Stimulated activated CD4-positive, alpha-beta T cell treated with anti-CD3 and anti-CD28 coated beads, TNF-alpha, amount 100 ng/mL, for 1 hour (primary cell): ENCODE measurements around the gene KAT2B.
A peak's percentile ranks its signal among the peaks of the same experiment; 100 is the strongest.
"Not testable (repeated sequence)": the region's sequence is repeated elsewhere in the genome, so short reads cannot be mapped to it uniquely, and the experiment has no call there.

Experiments
- DNase-seq, 3 donors: peaks; one replicate each; pipeline ENCODE4 v3.0.0-alpha.2; 2020; ENCODE audit warnings: low read depth in 3 of 3, low spot score in 1 of 3

KAT2B gene

DNA sequence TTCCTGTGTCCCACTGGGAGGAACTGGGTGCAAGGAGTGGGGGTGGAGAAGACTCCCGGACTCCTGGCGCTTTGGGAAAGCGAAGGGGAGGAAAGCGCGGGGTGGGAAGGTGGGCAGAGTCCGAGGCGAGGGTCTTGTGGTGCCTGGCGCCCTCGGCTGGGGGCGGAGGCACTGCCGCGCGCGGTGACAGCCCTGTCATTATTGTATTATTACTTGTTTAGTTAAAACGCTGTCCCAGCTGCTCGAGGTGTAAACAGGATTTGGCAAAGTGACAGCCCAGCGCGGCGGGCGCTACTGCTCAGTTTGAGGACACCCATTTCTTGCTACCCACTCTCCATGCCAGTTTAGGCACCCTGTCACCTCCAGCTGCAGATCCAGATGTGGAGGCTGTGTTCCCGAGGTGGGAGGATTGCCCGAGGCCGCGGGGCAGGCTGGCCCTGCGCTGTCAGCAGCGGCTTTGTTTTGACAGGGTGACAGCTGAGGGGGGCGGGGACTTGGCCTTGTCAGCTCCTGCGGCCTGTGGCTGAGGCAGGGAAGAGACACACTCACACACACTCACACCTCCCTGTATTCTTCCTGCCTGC lies 1.0 kb downstream of the KAT2B start:
- DNase-seq = peak in 2 of 3 donors; percentile 42 to 56

DNA sequence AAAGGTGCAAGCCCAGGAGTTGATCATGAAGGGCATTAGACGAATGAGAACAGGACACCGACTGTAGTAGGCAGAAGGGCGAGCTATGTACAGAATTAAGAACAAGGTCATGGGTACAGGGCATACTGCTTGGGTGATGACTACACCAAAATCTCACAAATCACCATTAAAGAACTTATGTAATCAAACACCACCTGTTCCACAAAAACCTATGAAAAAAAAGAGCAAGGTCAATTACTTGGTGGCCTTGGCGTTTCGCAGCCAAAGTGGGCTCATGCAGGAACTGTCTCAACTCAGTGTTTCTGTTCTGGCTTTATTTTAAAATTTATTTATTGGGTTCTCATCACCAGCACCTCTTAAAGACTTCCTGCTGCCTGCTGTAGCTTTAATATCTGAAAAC lies 2.1 kb downstream of the KAT2B start:
- no peak for DNase-seq

DNA sequence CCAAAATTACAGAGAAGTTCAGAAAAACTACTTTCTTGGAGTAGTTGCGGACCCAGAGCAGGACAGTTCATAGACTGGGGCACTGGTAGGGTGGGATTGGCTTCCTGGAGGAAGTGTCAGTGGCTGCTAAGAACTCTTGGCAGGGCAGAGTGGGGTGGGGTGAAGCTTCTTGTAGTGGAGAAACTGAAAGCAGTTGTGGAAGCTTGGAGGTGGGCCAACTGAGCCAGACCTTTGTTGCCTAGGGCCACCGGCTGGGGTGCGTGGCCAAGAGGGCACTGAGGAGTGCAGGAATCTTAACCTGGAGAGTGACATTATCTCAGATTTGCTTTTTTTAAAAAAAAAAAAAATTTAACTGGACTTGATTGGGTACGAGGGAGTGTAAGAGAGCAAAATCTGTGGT lies 3.1 kb downstream of the KAT2B start:
- DNase-seq = no peak

DNA sequence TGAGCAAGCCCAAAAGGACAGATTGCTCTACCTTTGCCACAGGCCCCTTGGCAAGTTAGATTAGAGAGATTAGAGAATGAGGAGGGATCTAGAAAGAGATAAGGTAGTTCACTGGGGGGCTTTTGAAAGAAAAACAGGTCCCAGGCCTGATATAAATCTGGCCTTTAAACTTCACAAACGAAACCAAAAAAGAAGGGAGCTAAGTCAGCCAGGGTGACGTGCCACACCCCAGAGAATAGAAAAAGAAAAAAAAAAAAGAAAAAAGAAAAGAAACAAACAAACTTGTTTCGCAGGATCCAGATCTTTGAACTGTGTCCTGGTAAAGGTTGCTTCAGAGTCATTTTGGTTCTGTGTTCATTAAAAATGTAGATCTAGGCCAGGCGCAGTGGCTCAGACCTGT lies 3.6 kb downstream of the KAT2B start:
- no peak for DNase-seq

DNA sequence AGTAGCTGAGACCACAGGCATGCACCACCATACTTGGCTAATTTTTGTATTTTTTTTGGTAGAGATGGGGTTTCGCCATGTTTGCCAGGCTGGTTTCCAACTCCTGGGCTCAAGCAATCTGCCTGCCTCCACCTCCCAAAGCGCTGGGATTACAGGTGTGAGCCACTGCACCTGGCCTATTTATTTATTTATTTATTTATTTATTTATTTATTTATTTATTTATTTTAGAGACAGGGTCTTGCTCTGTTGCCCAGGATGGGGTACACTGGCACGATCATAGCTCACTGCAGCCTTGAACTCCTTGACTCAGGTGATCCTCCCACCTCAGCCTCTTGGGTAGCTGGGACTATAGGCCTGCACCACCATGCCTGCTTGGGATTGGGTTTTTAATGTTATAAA lies 4.9 kb downstream of the KAT2B start:
- DNase-seq = not testable (repeated sequence)

DNA sequence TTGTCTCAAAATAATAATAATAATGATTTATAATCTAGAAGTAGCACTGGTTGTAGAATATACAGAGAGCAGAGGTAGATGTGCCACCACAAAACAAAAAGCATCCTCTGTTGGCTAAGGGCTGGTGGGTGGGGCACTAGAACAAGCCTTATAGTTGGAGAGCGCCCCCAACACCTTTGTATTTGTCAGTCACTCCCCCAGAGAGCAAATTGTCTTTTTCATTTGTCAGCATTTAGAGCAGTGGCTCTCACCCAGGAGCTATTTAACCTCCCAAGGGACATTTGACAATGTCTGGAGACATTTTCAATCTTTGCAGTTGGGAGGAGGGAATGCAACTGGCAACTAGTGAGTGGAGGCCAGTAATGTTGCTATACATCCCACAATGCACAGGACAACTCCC lies 6.3 kb downstream of the KAT2B start:
- no peak for DNase-seq

DNA sequence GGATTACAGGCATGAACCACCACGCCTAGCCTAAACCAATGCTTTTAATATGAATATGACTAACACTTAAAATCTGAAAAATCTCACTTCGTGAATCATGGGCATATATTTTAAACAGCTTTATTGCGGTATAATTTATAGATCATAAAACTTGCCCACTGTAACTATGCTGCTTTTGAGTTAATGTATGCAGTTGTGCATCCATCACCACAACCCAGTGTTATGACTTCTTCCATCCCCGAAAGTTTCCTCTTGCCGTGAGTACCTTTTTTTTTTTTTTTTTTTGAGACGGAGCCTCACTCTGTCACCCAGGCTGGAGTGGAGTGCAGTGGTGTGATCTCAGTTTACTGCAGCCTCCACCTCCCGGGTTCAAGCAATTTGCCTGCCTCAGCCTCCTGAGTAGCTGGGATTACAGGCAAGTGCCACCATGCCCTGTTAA lies 7.1 kb downstream of the KAT2B start:
- no peak for DNase-seq

DNA sequence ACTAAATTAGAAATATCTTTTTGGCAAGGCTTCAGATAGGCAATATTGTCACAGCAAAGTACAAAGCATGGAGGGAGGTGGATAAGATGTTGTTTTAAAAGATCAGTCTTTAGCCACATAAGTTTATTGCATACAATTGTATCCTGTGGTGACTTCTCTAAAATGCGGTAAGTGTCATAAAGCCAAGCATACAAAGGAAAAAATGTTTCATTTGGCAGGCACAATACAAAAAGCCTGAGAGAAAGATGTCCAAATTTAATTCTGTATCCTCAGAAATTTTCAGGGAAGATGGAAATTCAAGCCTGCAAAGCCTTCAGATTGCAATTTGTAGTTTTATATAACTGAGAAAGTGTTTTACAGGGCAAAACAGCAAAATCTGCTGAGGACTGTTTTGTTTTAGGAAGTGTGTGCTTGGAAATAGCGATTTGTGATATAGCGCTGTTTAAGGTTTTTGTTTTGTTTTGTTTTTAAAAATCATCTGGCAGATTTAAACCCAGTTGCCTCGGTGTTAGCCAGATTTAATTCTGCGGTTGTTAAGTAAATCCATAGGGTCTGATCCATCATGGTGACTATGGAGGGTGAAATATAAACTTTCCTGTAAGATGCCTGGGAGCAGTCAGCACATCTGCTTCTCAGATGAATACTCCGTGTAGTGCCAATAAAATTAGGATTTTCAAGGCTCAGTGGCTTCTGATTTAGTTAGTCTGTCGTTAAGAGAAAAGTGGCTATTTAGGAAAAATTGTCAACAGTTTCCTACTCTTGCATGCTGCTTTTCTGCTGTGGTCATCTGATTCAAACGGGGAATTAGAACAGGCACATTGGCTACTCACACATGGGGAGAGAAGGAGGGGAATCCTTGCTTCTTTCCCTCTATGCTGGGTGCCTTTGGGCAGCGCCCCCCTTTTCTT lies 8.0 kb downstream of the KAT2B start:
- DNase-seq = no peak

DNA sequence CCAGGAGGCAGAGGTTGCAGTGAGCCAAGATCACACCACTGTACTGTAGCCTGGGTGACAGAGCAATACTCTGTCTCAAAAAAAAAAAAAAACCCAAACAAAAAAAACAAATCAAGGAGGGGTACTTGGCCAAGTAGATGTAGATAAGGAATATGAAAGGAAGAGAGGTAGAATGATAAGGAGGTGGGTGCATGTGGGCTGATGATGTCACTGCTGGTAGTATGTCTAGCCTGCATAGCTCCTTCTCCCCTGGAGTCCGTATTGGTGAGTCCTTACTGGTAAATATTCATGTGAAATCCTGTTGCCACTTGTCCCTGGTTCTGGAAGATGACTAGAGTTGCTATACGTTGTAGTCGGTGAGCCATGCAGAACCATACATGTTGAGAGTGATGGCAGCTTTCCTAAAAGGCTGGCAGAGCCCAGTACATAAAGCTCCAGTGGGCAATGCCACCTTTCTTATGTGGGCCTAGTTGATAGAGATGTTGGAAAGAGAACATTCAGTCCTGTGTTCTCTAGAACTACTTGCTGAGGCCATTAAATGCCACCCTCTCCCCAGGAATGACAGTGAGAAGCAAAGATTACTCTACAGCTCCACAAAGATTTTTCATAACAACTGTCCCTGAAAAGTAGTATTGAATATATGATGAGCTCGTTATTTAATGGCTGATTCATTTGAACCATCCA lies 11.0 kb downstream of the KAT2B start:
- no peak for DNase-seq

DNA sequence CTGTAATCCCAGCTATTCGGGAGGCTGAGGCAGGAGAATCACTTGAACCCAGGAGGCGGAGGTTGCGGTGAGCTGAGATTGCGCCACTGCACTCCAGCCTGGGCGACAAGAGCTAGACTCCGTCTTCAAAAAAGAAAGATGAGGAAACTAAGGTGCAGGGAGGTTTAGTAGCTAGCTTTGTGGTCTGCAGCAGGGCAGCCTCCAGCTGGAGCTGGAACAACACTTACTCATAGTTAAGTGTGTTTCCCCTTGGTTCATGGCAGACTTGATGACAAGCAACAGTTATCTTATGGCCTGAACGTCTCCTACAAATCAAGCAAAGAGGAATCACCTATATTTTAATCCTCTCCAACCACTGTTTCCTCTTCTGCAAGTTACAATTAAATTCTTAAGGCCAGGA lies 12.6 kb downstream of the KAT2B start:
- no peak for DNase-seq

DNA sequence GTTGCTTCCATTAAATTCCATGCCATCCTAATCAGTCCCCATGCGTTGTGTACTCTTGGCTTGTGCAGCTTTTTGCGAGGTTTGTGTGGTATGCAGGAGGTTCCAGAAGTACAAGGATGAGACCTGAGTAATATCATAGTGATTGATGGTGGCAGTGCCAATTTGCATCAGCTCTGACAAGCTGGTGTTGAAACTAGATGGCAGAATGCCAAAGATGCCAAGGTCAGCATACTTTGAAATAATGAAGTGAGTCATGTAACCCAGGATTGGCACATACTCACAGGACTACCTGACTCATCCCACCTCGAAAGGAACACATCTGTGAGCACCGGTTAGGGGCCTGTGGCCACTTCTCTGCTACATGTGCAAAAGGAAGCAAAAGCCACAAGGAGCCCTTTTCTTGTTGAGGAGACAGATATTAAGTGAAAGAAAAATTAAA lies 14.3 kb downstream of the KAT2B start:
- peak in 1 of 3 donors; percentile 41 for DNase-seq

DNA sequence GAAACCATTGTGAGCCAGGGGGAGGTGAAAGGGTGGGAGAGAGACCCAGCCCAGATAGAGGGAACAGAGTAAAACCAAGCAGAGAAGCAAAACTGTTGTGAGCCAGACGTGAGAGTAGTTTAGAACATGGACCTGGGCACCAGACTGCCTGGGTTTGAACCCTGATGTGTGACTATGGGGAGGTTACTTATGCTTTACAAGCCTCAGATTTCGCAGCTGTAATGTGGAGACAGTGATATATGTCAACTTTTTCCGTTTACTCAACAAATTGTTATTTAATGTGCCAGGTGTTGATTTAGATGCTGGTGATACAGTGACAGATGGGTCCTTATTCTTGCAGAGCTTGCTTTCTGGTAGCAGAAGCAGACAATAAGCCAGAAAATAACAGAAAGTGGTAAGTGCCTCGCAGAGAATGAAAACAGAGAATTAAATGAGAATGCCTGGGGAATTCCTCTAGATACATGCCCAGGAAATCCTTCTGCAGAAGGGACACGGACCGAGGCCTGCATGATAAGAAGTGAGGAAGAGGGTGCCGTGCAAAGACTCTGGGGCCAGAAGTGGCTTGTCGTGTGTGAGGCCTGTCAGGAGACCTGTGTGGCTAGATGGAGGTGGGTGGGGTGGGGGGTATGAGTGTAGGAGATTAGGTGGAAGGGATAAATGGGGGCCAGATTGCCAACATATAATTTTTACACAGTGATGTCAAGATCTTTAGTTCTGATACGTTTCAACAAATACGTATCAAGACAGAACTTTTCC lies 15.0 kb downstream of the KAT2B start:
- DNase-seq = no peak

DNA sequence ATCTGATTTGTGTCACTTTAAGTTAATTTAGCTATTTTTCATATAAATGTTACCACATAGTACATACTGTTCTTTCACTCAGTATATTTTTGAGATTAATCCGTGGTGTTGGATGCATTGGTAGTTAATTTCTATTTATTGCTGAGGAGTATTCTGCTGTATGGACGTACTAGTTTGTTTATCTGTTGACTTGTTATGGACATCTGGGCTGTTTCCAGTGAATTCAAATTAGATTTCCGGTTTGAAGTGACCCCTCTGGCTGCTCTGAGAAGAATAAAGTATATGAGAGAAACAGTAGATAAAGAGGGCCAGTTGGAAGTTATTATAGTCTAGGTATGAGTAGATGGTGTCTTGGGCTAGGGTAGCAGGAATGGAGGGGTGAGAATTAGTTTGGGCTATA lies 15.6 kb downstream of the KAT2B start:
- no peak for DNase-seq

DNA sequence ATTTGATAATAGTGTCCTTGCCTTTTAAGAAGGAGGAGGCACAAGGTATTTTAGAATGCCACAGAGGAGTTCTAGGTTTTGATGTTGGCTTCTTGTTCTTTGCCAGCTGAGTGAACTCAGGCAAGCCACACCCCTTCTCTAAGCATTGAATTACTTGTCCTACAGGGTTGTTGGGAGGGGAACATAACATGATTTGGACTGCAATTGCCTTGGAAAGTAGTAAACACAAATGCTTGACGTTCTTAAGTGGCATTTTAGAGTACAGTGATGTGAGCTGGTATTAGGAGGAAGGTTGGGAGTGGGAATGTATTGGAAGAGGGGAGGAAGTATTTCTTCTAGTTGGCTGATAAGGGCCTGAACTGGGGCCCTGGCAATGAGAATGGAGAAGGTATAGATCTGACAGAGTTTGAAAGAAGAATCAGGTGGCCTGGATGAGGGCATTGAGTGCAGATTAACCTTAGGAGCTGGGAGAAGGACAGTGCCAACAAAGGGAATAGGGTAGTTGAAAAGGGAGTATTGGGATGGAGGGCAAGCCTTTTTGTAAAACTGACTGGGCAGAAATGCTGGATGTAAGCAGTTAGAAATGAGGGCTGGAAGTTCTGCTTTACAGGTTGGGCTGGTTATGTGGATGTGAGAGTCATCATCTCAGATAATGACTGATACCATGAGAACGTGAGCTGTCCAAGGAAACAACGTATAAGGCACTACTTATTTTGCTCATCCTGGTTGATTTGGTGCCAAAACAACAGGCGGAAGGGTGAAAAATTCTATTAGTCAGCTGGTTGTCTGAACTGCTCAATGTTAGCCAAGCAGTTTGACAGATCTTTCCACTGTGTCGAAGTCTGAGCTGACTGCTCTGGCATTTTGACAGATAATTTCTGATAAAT lies 16.7 kb downstream of the KAT2B start:
- no peak for DNase-seq

DNA sequence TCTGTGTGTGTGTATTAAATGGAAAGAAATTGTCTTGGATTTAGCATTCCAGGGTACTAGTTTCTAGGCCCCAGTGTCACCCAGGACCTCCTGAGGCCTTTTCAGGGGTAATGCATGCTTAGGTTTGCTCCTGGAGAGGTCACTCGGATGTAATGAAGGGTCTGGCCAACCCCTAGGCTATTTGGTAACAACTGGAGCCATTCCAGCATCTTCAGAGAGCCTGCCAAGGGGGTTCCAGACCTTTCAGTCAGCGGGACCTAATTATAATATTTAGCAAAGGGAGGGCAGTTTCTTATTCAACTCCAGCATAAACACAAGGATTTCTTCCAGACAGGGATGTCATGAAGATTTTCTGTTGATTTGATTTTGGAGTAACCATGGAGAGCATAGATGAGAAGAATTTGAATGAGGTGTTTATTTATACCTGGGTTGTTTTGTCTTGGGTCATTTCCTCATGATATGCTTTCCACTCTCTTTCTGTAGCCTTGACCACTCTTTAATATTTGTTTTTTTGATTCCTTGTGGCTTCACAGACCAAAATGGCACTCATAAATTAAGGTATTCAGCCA lies 17.4 kb downstream of the KAT2B start:
- no peak for DNase-seq

DNA sequence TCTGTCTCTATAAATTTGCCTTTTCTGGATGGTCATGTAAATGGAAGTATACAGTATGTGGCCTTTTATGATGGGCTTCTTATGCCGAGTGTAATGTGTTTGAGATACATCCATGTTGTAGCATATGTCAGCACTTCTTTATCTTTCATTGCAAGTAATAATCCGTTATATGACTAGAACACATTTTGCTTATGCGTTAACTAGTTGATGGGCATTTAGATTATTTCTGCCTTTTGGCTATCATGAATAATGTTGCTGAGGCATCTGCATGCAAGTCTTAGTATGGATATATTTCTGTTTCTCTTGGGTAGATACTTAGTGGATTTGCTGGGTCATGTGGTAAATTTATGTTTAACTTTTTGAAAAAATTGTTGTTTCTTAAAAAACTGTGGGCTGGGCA lies 19.7 kb downstream of the KAT2B start:
- DNase-seq = no peak

DNA sequence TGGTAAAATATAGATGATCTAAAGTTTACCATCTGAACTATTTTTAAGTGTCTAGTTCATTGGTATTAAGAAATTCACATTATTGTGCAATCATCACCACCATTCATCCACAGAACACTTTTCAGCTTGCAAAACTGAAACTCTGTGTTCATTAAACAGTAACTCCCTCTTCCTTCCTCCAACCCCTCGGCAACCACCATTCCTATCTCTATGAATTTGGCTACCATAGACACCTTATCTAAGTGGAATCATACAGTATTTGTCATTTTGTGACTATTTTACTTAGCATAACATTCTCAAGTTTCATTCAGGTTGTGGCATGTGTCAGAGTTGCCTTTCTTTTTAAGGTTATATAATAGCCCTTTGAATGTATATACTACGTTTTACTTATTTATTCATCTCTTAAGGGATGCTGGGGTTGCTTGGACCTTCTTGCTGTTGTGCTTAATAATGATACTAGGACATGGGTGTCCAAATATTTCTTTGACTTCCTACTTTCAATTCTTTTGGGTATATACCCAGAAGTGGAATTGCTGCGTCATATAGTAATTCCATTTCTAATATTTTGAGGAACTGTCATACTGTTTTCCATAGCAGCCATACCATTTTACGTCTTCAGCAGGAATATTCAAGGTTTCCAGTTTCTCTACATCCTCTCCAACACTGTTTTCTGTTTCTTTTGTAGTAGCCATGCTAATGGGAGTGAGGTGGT lies 20.9 kb downstream of the KAT2B start:
- no peak for DNase-seq

DNA sequence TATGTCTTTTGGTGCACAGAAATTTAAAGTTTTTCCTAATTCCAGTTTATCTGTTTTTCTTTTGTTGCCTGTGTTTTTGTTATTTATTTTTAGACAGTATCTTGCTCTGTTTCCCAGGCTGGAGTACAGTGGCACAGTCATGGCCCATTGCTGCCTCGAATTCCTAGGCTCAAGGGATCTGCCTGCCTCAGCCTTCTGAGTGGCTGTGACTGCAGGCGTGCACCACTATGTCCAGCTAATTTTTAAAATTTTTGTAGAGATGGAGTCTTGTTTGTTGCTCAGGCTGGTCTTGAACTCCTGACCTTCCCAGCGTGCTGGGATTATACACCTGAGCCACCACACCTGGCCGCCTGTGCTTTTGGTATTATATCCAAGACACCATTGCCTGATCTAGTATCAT lies 22.8 kb downstream of the KAT2B start:
- no peak for DNase-seq

DNA sequence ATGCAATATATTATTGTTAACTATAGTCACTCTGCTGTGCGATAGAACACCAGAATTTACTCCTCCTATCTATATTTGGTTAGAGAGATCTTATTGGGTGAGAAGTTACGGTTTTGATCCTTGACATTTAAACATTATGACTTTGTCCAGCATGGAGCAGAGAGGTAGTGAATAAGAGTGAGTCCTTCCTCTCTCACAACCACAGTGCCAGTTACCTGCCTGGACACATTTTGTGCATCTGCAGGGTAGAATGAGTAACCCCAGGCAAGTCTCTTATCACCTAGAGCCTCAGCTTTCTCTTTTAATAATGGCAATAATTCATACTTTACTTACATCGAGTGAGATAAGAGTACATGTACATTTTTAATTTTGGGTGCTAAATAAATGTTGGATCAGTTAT lies 24.1 kb downstream of the KAT2B start:
- no peak for DNase-seq
